ENCODE data around the gene SRSF8.
A peak's percentile ranks its signal among the peaks of the same experiment; 100 is the strongest.
"Not testable (repeated sequence)": the region's sequence is repeated elsewhere in the genome, so short reads cannot be mapped to it uniquely, and the experiment has no call there.

The SRSF8 gene

GRCh38 chr11:95066716-95067038 lies at the start of gene SRSF8:
SRSF8 (plus strand) TSS chr11:95066919; CDS start chr11:95067227, 308 bp downstream.
- DNase-seq (ENCODE audit: low spot score) = no peak

GRCh38 chr11:95021468-95021867 lies 45.3 kb upstream of the SRSF8 start:
- not testable (repeated sequence) for DNase-seq (ENCODE audit: low spot score)

- no peak for DNase-seq (ENCODE audit: low spot score)
These were observed 41.8 kb upstream of the SRSF8 start, which contains the start of gene KDM4E for GRCh38 chr11:95024958-95025357. KDM4E (plus strand) TSS chr11:95025258; CDS start chr11:95025558, 300 bp downstream.

GRCh38 chr11:95025594-95025993 lies 41.1 kb upstream of the SRSF8 start:
- DNase-seq (ENCODE audit: low spot score) = not testable (repeated sequence)

GRCh38 chr11:95028357-95028756 lies 38.4 kb upstream of the SRSF8 start:
- DNase-seq (ENCODE audit: low spot score) = no peak

GRCh38 chr11:95033051-95033450 lies 33.7 kb upstream of the SRSF8 start:
- no peak for DNase-seq (ENCODE audit: low spot score)

GRCh38 chr11:95035316-95035715 lies 31.4 kb upstream of the SRSF8 start:
- DNase-seq (ENCODE audit: low spot score) = no peak

- DNase-seq (ENCODE audit: low spot score) = not testable (repeated sequence)
These were observed 29.2 kb upstream of the SRSF8 start for GRCh38 chr11:95037356-95038035.

GRCh38 chr11:95042239-95042638 lies 24.5 kb upstream of the SRSF8 start:
- no peak for DNase-seq (ENCODE audit: low spot score)

GRCh38 chr11:95042906-95043305 lies 23.8 kb upstream of the SRSF8 start:
- no peak for DNase-seq (ENCODE audit: low spot score)

GRCh38 chr11:95044010-95044409 lies 22.7 kb upstream of the SRSF8 start:
- DNase-seq (ENCODE audit: low spot score) = no peak

GRCh38 chr11:95045812-95046211 lies 20.9 kb upstream of the SRSF8 start:
- DNase-seq (ENCODE audit: low spot score) = no peak

- not testable (repeated sequence) for DNase-seq (ENCODE audit: low spot score)
These were observed 17.6 kb upstream of the SRSF8 start, which contains the start of gene KDM4F for GRCh38 chr11:95049122-95049521. KDM4F (plus strand) TSS chr11:95049422.

GRCh38 chr11:95050595-95051202 lies 16.0 kb upstream of the SRSF8 start:
- no peak for DNase-seq (ENCODE audit: low spot score)

- no peak for DNase-seq (ENCODE audit: low spot score)
These were observed 12.4 kb upstream of the SRSF8 start for GRCh38 chr11:95054356-95054755.

GRCh38 chr11:95055283-95055897 lies 11.3 kb upstream of the SRSF8 start:
- DNase-seq (ENCODE audit: low spot score) = no peak

- DNase-seq (ENCODE audit: low spot score) = no peak
These were observed 8.8 kb upstream of the SRSF8 start for GRCh38 chr11:95057959-95058358.

- no peak for DNase-seq (ENCODE audit: low spot score)
These were observed 8.1 kb upstream of the SRSF8 start for GRCh38 chr11:95058621-95059020.

- no peak for DNase-seq (ENCODE audit: low spot score)
These were observed 7.7 kb upstream of the SRSF8 start for GRCh38 chr11:95059046-95059445.

GRCh38 chr11:95065336-95065735 lies 1.4 kb upstream of the SRSF8 start:
- no peak for DNase-seq (ENCODE audit: low spot score)

- DNase-seq (ENCODE audit: low spot score) = peak; percentile 83
These were observed 521 bp downstream of the SRSF8 start for GRCh38 chr11:95067039-95067840.

GRCh38 chr11:95067841-95068219 lies 1.1 kb downstream of the SRSF8 start:
- DNase-seq (ENCODE audit: low spot score) = peak; percentile 61

GRCh38 chr11:95068549-95068948 lies 1.8 kb downstream of the SRSF8 start:
- DNase-seq (ENCODE audit: low spot score) = peak; percentile 99

Measured in RKO (cell line).